ENCODE data around the gene UGT1A6.

DNA sequence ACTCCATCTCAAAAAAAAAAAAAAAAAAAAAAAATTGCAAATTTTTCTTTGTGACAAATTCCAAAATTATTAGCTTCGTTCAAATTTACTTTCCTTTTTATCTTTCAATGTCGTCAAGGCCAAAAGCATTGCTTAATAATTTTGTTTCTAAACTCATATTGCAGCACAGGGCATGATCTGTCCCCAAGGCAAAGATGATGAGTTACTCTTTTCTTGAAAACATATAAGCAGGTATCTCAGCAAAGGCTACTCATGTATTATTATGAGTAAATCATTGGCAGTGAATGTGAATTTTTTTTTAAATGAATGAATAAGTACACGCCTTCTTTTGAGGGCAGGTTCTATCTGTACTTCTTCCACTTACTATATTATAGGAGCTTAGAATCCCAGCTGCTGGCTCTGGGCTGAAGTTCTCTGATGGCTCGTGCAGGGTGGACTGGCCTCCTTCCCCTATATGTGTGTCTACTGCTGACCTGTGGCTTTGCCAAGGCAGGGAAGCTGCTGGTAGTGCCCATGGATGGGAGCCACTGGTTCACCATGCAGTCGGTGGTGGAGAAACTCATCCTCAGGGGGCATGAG, 11.1 kb upstream of the UGT1A6 start, which contains the start of gene UGT1A7:
- TF ChIP-seq, protein P1, sequence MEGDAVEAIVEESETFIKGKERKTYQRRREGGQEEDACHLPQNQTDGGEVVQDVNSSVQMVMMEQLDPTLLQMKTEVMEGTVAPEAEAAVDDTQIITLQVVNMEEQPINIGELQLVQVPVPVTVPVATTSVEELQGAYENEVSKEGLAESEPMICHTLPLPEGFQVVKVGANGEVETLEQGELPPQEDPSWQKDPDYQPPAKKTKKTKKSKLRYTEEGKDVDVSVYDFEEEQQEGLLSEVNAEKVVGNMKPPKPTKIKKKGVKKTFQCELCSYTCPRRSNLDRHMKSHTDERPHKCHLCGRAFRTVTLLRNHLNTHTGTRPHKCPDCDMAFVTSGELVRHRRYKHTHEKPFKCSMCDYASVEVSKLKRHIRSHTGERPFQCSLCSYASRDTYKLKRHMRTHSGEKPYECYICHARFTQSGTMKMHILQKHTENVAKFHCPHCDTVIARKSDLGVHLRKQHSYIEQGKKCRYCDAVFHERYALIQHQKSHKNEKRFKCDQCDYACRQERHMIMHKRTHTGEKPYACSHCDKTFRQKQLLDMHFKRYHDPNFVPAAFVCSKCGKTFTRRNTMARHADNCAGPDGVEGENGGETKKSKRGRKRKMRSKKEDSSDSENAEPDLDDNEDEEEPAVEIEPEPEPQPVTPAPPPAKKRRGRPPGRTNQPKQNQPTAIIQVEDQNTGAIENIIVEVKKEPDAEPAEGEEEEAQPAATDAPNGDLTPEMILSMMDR (IDR thresholded peaks at IDR 0.05), result no peak
- TF ChIP-seq POLR2A (IDR thresholded peaks at IDR 0.05), result no peak

Data from right lobe of liver (tissue), 4 donors.